GM19240 (cell line): Measurements from ENCODE around the gene DHX35.
"Not testable (repeated sequence)": the region's sequence is repeated elsewhere in the genome, so short reads cannot be mapped to it uniquely, and the experiment has no call there.

Source experiments
- DNase-seq: peaks from one replicate; pipeline ENCODE4 v3.0.0; 2011; ENCODE audit warnings: low spot score; ENCODE audit not compliant: insufficient read length

Gene DHX35

GRCh38 chr20:38975539-38976120, 13.5 kb downstream of the DHX35 start:
- DNase-seq, result no peak

DNA sequence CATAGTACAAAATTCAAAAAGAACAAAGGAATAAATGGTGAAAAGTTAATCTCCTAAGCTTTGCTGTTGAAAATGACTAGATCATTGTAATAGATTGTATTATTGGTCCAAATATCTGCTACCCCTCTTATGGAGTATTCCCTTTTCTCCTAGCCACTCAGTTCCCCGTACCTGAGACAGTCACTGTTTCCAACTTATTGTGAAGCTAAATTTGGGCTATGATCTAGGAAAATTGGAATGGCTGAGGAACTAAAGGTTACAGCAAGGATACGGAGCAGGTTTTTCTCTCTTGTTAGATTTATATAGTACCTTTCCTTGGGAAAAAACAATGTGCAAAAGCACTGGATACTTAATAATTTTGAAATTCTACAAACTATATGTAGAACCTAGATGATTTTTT, 17.3 kb downstream of the DHX35 start:
- no peak for DNase-seq

DNA sequence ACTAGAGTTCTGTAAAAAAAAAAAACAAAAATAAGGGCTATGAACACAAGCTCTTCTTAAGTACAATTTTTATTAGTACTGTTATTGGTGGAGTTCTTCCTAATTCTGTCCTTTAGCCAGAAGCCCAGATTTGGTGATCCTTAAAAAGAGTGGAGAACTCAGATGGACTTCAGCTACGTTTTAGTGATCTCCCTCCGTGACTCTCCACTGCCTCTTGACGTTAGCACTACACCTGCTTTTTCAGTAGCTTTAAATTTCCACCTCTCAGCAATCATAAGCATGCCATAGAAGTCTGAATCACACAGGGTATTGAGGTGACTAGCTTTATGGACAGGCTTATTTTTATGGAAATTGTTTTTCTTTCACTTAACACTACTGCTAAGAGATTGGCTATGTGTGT, 17.7 kb downstream of the DHX35 start:
- no peak for DNase-seq

GRCh38 chr20:38982291-38982690, 20.1 kb downstream of the DHX35 start:
- DNase-seq, result no peak

DNA sequence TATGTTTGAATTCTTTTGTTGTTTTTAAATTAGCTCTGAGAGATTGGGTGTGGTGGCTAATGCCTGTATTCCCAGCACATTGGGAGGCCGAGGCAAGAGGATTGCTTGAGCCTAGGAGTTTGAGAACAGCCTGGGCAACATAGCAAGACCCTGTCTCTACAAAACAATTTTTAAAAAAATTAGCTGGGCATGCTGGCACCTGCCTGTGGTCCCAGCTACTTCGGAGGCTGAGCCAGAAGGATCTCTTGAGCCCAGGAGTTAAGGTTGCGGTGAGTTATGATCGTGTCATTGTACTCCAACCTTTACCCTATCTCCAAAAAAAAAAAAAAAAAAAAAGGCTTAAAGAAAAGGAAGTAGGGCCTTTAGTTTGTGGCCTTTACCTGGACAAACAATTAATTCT, 22.9 kb downstream of the DHX35 start:
- DNase-seq, result no peak

- no peak for DNase-seq
Measured at GRCh38 chr20:38985603-38986170, 23.5 kb downstream of the DHX35 start.

DNA sequence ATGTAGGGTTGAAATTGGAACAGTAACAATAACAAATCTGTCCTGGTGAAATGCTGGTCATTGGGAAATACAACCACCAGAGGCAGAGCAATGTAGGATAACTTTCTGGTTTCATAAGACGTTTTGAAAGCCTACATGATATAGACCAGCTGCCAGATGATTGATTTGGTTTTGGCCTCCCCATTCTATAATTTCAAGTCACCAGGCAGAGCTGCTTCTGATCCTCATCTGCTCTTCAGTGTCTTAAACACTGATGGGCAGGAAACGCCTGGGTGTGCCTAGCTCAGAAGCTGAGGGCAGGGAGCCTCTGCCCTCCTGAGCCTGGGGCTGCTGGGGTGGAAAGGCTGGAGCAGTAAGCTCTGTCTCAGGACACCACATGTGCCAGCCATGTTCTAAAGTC, 24.5 kb downstream of the DHX35 start:
- no peak for DNase-seq

GRCh38 chr20:38987777-38988176, 25.6 kb downstream of the DHX35 start:
- DNase-seq, result peak; percentile 28

GRCh38 chr20:38990728-38991127, 28.6 kb downstream of the DHX35 start:
- no peak for DNase-seq

GRCh38 chr20:38991814-38992704, 29.9 kb downstream of the DHX35 start:
- DNase-seq, result no peak

- no peak for DNase-seq
Measured at GRCh38 chr20:38995536-38996044, 33.4 kb downstream of the DHX35 start.

- not testable (repeated sequence) for DNase-seq
Measured at GRCh38 chr20:38996866-38997265, 34.7 kb downstream of the DHX35 start.

GRCh38 chr20:38997622-38998021, 35.5 kb downstream of the DHX35 start:
- DNase-seq, result peak; percentile 37

DNA sequence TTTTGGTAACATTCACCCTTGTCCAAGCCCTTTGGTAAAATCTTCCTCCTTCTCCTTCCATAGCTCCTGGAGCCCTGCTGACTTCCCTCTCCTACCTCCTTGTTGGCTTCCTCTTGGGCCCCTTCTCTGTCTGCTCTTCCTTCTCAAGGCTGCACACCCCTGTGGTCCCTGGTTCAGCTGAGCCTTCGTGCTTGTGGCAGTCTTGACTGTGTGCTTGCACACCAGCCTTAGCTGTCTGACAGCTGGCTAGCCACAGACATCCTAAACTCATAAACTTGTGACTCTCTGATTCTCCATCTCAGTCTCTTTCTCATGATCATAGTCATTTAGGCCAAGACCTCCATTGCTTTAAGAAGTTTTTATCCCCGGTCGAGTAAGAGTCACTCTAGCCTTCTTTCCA, 37.1 kb downstream of the DHX35 start:
- no peak for DNase-seq

DNA sequence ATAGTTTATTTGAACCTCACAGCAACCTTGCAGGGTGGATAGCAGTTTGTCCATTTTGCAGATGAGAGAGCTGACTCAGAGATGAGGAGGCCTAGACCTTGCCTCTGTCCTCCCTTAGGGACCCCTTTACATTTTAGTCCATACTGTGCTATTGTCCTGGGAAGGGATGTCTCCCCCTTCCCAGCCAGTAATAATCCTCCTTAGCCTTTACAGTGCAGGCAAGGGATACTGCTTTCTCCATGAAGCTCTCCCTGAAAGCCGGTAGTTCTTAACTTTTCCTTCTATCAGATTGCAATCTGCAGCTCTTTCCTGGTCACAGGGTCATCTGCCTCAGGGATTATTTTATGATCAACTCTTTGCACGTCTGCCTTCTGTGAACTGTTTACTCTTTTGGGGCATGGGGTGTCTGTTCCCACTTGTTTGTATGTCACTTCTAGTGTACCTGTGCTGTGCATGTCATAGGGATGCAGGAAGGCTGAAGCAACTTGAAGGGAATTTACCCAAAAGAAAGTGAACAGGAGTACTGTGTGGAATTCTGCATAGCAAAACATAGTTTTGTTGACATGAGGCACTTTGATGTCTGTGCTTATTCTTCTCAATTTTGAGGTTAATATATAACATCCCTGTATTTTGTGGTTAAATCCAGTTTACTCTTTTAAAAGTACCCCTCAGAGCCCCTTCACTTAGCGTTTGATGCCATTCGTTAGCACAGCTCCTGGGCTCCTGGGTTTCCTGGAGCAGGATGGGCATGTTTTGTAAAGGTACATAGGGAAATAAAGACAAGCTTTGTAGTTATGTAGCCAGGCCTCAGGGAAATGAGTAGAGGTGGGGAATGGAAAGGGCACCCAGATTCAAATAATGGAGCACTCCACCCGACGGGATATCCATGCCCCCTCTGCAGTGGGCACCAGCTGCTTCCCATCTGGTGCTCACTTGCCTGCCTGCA, 38.1 kb downstream of the DHX35 start:
- DNase-seq, result no peak

DNA sequence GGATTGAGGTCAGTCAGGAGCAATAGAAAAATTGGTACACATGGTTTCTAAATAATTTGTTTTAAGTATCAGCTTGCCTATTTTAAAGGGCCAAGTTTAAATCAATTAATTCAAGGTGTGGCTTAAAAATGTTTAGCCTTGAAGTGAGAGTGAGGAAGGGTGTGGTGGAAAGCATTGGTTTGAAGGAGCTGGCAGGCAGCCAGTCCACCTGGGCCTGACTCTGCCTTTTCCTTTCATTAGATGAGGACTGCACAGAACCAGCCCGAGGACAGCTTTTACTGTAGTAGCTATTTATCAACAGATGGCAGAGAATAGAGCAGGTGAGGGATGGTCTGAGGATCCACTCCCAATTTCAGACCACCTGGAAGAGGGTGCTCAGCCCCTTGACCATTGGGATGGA, 42.4 kb downstream of the DHX35 start:
- no peak for DNase-seq

GRCh38 chr20:39009348-39009747, 47.2 kb downstream of the DHX35 start:
- no peak for DNase-seq

- DNase-seq, result no peak
Measured at GRCh38 chr20:39010496-39010895, 48.4 kb downstream of the DHX35 start.

DNA sequence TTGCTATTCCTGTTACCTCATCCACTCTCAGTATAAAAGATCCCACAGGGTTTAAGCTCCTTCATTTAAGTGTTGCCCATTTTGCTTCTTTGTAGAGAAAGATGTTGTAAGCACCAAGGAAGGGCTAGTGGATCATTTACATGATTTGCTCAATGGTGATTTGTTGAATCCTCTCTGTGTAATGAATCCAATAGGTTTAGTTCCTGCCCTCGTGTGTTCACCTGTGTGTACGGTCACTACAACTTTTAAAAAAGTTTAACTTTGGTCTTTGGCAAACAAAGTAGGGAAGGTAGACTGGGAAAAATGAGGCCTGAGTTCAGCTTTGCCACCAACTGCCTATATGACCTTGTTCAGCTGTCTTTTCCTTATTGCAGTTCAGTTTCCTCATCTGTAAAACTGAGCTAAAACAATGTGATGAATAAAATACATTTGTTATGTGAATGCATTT, 51.5 kb downstream of the DHX35 start:
- no peak for DNase-seq

GRCh38 chr20:39016041-39016440, 53.9 kb downstream of the DHX35 start:
- no peak for DNase-seq

DNA sequence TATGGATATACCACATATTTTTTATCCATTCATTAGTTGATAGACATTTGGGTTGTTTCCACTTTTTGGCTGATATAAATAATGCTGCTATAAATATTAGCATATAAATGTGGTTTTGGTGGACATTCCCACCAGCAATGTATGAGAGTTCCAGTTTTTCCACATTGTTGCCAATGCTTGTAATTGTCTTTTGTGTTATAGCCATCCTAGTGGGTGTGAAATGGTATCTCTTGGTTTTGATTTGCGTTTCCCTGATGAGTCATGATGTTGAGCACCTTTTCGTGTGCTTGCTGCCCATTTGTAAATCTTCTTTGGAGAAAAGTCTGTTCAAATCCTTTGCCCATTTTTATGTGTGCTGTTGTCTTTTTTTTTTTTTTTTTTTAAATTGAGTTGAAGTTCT, 54.4 kb downstream of the DHX35 start:
- DNase-seq, result no peak
